H9 (cell line): Measurements from ENCODE around the gene TMEM164. TPM values are rescaled to one million over a fixed set of nuclear protein-coding genes. Genes with fewer than 3 reads are reported as not detected.

Experiments used
- DNase-seq: peaks from one replicate; pipeline ENCODE4 v3.0.0-alpha.2; 2017
- H2AFZ ChIP-seq: one replicate; pipeline ENCODE4 v1.6.1; 2013; ENCODE audit warnings: mild to moderate bottlenecking, low read length, control low read depth, moderate library complexity
- H2AK5ac ChIP-seq: 2 replicates; pipeline ENCODE4 v1.6.1; 2013; ENCODE audit warnings: low read length, control low read depth, mixed read lengths; ENCODE audit not compliant: insufficient read length
- H2BK120ac ChIP-seq: one replicate; pipeline ENCODE4 v1.6.1; 2013; ENCODE audit warnings: low read depth, mild to moderate bottlenecking, low read length, control low read depth, inconsistent platforms; ENCODE audit not compliant: poor library complexity, severe bottlenecking
- H2BK12ac ChIP-seq: 2 replicates; pipeline ENCODE4 v1.6.1; 2013; ENCODE audit warnings: low read length, control low read depth, mixed read lengths, low read depth; ENCODE audit not compliant: insufficient read length
- H2BK15ac ChIP-seq: 2 replicates; pipeline ENCODE4 v1.6.1; 2013; ENCODE audit warnings: low read depth, low read length, control low read depth
- H2BK20ac ChIP-seq: one replicate; pipeline ENCODE4 v1.6.1; 2013; ENCODE audit warnings: low read depth, mild to moderate bottlenecking, low read length, control low read depth, inconsistent platforms; ENCODE audit not compliant: poor library complexity, severe bottlenecking
- H2BK5ac ChIP-seq: 2 replicates; pipeline ENCODE4 v1.6.1; 2013; ENCODE audit warnings: low read length, control low read depth, mixed read lengths; ENCODE audit not compliant: insufficient read length
- H3K14ac ChIP-seq: 2 replicates; pipeline ENCODE4 v1.6.1; 2013; ENCODE audit warnings: low read length, control low read depth; ENCODE audit not compliant: insufficient read depth
- H3K18ac ChIP-seq: 2 replicates; pipeline ENCODE4 v1.6.1; 2013; ENCODE audit warnings: low read depth, mild to moderate bottlenecking, mixed read lengths, low read length, control low read depth; ENCODE audit not compliant: insufficient read length
- H3K23ac ChIP-seq: 2 replicates; pipeline ENCODE4 v1.6.1; 2013; ENCODE audit warnings: low read length, control low read depth, mixed read lengths, low read depth; ENCODE audit not compliant: insufficient read length
- H3K23me2 ChIP-seq: 2 replicates; pipeline ENCODE4 v1.6.1; 2013; ENCODE audit warnings: low read depth, mild to moderate bottlenecking, mixed read lengths, low read length, control low read depth; ENCODE audit not compliant: insufficient read length, poor library complexity, severe bottlenecking
- H3K27ac ChIP-seq: 2 replicates; pipeline ENCODE4 v1.5.1; 2013; ENCODE audit warnings: low read length, control low read depth, mixed read lengths, low read depth; ENCODE audit not compliant: insufficient read length
- H3K27me3 ChIP-seq: 2 replicates; pipeline ENCODE4 v1.6.1; 2013; ENCODE audit warnings: low read length, control low read depth, inconsistent platforms; ENCODE audit not compliant: insufficient read depth
- H3K4ac ChIP-seq: 2 replicates; pipeline ENCODE4 v1.6.1; 2013; ENCODE audit warnings: low read depth, mild to moderate bottlenecking, control low read depth, inconsistent platforms, low read length, moderate library complexity
- H3K4me1 ChIP-seq: 2 replicates; pipeline ENCODE4 v1.6.1; 2013; ENCODE audit warnings: low read length, control low read depth, inconsistent platforms; ENCODE audit not compliant: insufficient read depth
- H3K4me2 ChIP-seq: 2 replicates; pipeline ENCODE4 v1.6.1; 2013; ENCODE audit warnings: low read length, control low read depth, mixed read lengths; ENCODE audit not compliant: insufficient read length, insufficient read depth
- H3K56ac ChIP-seq: 2 replicates; pipeline ENCODE4 v1.6.1; 2013; ENCODE audit warnings: low read depth, mild to moderate bottlenecking, mixed read lengths, low read length, control low read depth; ENCODE audit not compliant: insufficient read length
- H3K79me1 ChIP-seq: 2 replicates; pipeline ENCODE4 v1.6.1; 2013; ENCODE audit warnings: low read depth, mild to moderate bottlenecking, moderate library complexity, low read length, control low read depth, inconsistent platforms; ENCODE audit not compliant: insufficient read depth, poor library complexity, severe bottlenecking
- H3K79me2 ChIP-seq: 2 replicates; pipeline ENCODE4 v1.6.1; 2013; ENCODE audit warnings: low read length, control low read depth, inconsistent platforms; ENCODE audit not compliant: insufficient read depth
- H3K9ac ChIP-seq: 2 replicates; pipeline ENCODE4 v1.6.1; 2013; ENCODE audit warnings: low read length, control low read depth, mixed read lengths; ENCODE audit not compliant: insufficient read length; ENCODE audit errors: extremely low read depth
- H3K9me3 ChIP-seq: one replicate; pipeline ENCODE4 v1.6.1; 2013; ENCODE audit warnings: low read depth, low read length, inconsistent platforms; ENCODE audit not compliant: control insufficient read depth
- H3T11ph ChIP-seq: one replicate; pipeline ENCODE4 v1.6.1; 2013; ENCODE audit warnings: mild to moderate bottlenecking, low read length, control low read depth, inconsistent platforms
- H4K20me1 ChIP-seq: one replicate; pipeline ENCODE4 v1.6.1; 2013; ENCODE audit not compliant: control insufficient read depth, insufficient read length, insufficient read depth
- H4K5ac ChIP-seq: 2 replicates; pipeline ENCODE4 v1.6.1; 2013; ENCODE audit warnings: low read depth, mild to moderate bottlenecking, mixed read lengths, low read length, control low read depth; ENCODE audit not compliant: insufficient read length
- H4K8ac ChIP-seq: replicated peaks from 2 replicates; pipeline ENCODE4 v1.6.1; 2013; ENCODE audit warnings: low read length, control low read depth, mixed read lengths, low read depth; ENCODE audit not compliant: insufficient read length
- H4K91ac ChIP-seq: 2 replicates; pipeline ENCODE4 v1.6.1; 2013; ENCODE audit warnings: low read depth, mild to moderate bottlenecking, moderate library complexity, mixed read lengths, low read length, control low read depth; ENCODE audit not compliant: insufficient read length
- H3K27ac Mint-ChIP-seq, 3 experiments: 2 replicates in 2 of 3; 3 replicates in 1 of 3; pipeline ENCODE4 v1.8.0; 2020 to 2021; ENCODE audit warnings: mixed read lengths in 3 of 3, mild to moderate bottlenecking in 1 of 3, moderate library complexity in 1 of 3
- H3K27me3 Mint-ChIP-seq: 2 replicates; pipeline ENCODE4 v1.8.0; 2021; ENCODE audit warnings: low read depth, mild to moderate bottlenecking, moderate library complexity, mixed read lengths
- H3K36me3 Mint-ChIP-seq, 3 experiments: 2 replicates in 2 of 3; 3 replicates in 1 of 3; pipeline ENCODE4 v1.8.0; 2020 to 2021; ENCODE audit warnings: low read depth in 3 of 3, mixed read lengths in 3 of 3; ENCODE audit not compliant: insufficient read depth in 1 of 3
- H3K4me1 Mint-ChIP-seq, 2 experiments: 2 replicates each; pipeline ENCODE4 v1.8.0; 2020; ENCODE audit warnings: mixed read lengths in 2 of 2
- H3K4me3 Mint-ChIP-seq, 2 experiments: 2 replicates in 1 of 2; 3 replicates in 1 of 2; pipeline ENCODE4 v1.8.0; 2020 to 2021; ENCODE audit warnings: mild to moderate bottlenecking in 2 of 2, mixed read lengths in 2 of 2, moderate library complexity in 1 of 2
- H3K9me3 Mint-ChIP-seq, 2 experiments: 2 replicates in 1 of 2; 3 replicates in 1 of 2; pipeline ENCODE4 v1.8.0; 2020; ENCODE audit warnings: mild to moderate bottlenecking in 2 of 2, mixed read lengths in 2 of 2, moderate library complexity in 1 of 2
- CTCF ChIP-seq: fragments of 200-600 bp; sonication (generic); conservative IDR thresholded peaks from 3 replicates; pipeline ENCODE4 v1.8.0; 2021; ENCODE audit warnings: antibody characterized with exemption, mild to moderate bottlenecking
- WGBS: extraction: QIAGEN DNeasy Blood & Tissue Kit; methylation state at CpG from one replicate; pipeline ENCODE4 v1.1.7; 2013; ENCODE audit warnings: missing lambda C conversion rate, low lambda C conversion rate, mixed read lengths; ENCODE audit not compliant: insufficient read length; ENCODE audit errors: extremely low coverage; 5-methylcytosine and 5-hydroxymethylcytosine counted together
- total RNA-seq: library from RNA; stranded (reverse); gene quantifications from 2 replicates; pipeline ENCODE4 v1.2.1, GENCODE V29; 2021

The TMEM164 gene
- total RNA-seq, 1 experiment from 2014 or later: 30.4 TPM

GRCh38 chrX:110006161-110006560 lies 3.2 kb downstream of the TMEM164 start:
- H3K56ac ChIP-seq: no peak overlapping the region
- no peak overlapping the region for H2BK5ac ChIP-seq
- no peaks in the 10 kb centered on the region for H3K27me3 ChIP-seq
- H3K9me3 ChIP-seq: no peaks in the 10 kb centered on the region
- H3K27ac ChIP-seq: no peak overlapping the region
- H3K79me1 ChIP-seq: peaks cover 4% of the 10 kb centered on the region
- Mint-ChIP-seq H3K4me1 (peaks cover 48% of the 10 kb centered on the region in 2 experiments), H3K27me3 (peaks cover 6% of the 10 kb centered on the region), H3K27ac (no peak overlapping the region), H3K36me3 (peaks cover 0 to 11% (median 11%) of the 10 kb centered on the region in 3 experiments; a peak in 6 of 7 replicates), H3K9me3 (no peaks in the 10 kb centered on the region), H3K4me3 (no peak overlapping the region; a peak in 1 of 5 replicates)
- H3K14ac ChIP-seq: no peak overlapping the region
- H4K20me1 ChIP-seq: no peaks in the 10 kb centered on the region
- H2BK20ac ChIP-seq: no peak overlapping the region
- TF ChIP-seq CTCF: no peak
- no peak overlapping the region for H3K4me2 ChIP-seq
- H3K79me2 ChIP-seq: no peaks in the 10 kb centered on the region
- H4K8ac ChIP-seq: no peak overlapping the region
- WGBS: no CpG with 5 or more reads among the region's 2 CpGs
- no peak overlapping the region for H2AFZ ChIP-seq
- H2AK5ac ChIP-seq: no peak overlapping the region
- H3K4me1 ChIP-seq: peaks cover 10% of the 10 kb centered on the region
- H3K23ac ChIP-seq: no peak overlapping the region
- no peak overlapping the region for H4K91ac ChIP-seq
- H3T11ph ChIP-seq: no peak overlapping the region
- H2BK12ac ChIP-seq: no peak overlapping the region
- H2BK15ac ChIP-seq: no peak overlapping the region
- no peak for DNase-seq
- H4K5ac ChIP-seq: no peak overlapping the region
- no peak overlapping the region for H3K4ac ChIP-seq
- H3K9ac ChIP-seq: no peak overlapping the region
- no peak overlapping the region for H2BK120ac ChIP-seq
- peaks cover 17% of the 10 kb centered on the region for H3K23me2 ChIP-seq
- H3K18ac ChIP-seq: no peak overlapping the region
